Measurements from ENCODE around the gene GPI. TPM values are rescaled to one million over a fixed set of nuclear protein-coding genes. Genes with fewer than 3 reads are reported as not detected.

The GPI gene
- 185 and 235 TPM in 2 replicates for total RNA-seq

DNA sequence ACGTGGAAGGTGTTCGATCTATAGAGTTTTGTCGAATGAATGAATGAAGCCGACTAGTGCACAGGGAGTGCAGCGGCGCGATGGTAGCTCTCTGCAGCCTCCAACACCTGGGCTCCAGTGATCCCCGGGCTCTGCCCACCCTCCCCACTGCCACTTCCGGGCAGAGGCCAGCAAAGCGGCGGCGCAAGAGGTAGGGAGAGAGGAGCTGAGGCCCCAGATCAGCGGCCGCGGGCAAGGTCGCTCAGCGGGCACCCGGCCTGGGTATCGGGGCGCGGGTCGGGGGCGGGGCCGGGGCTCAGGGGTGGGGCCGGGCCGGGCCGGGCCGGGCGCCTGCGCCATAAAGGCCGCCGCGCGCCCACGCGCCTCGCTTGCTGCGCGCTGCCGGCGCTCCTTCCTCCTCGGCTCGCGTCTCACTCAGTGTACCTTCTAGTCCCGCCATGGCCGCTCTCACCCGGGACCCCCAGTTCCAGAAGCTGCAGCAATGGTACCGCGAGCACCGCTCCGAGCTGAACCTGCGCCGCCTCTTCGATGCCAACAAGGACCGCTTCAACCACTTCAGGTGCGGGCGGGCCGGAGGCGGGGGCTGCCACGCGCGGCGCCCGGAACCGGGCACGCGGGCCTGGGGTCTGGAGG, at the start of gene GPI:
GPI (plus strand) TSS at position 367 of the 633 bp plus-strand sequence; CDS start at position 438, 71 bp downstream.

GRCh38 chr19:34404109-34404909, 39.3 kb downstream of the GPI start, which contains the start of gene PDCD2L:
Gene PDCD2L (plus strand): TSS chr19:34404399. CDS start chr19:34404431, 32 bp downstream.

Other genes starting within 250 kb of the GPI start
- 48.4 and 56.7 TPM in 2 replicates for gene LSM14A, start 192.7 kb upstream of the GPI start, total RNA-seq
- 6.0 and 6.7 TPM in 2 replicates for gene GARRE1, start 110.6 kb upstream of the GPI start, total RNA-seq
- gene PDCD2L, start 39.2 kb downstream of the GPI start, total RNA-seq = 36.0 and 47.0 TPM in 2 replicates
- gene UBA2, start 63.2 kb downstream of the GPI start, total RNA-seq = 217 and 241 TPM in 2 replicates
- 32.0 and 38.6 TPM in 2 replicates for gene WTIP, start 116.6 kb downstream of the GPI start, total RNA-seq

All from tracheal epithelial cell (primary cell).